Activated naive CD8-positive, alpha-beta T cell treated with anti-CD3 and anti-CD28 coated beads, Interleukin-2, amount 10 ng/mL, durations not matched to agents 7 days and 5 days (primary cell): Measurements from ENCODE around the gene OTOF. TPM values are rescaled to one million over a fixed set of nuclear protein-coding genes. Genes with fewer than 3 reads are reported as not detected.

ENCODE experiments used
- ATAC-seq: fragments of 150-1000 bp; cut with Tn5 transposase; one replicate; pipeline ENCODE4 v1.10.0; 2021; ENCODE audit warnings: low read depth, moderate library complexity
- POLR2A ChIA-PET: fragments of 350-600 bp; sonication (Branson Sonifier 250); formaldehyde crosslinking; loops from one replicate; lab custom pipeline; 2021; ENCODE audit warnings: antibody characterized with exemption; lab: Charles Lee
- DNase-seq: peaks from one replicate; pipeline ENCODE4 v3.0.0; 2021
- H3K27ac Mint-ChIP-seq: one replicate; pipeline ENCODE4 v1.8.0; 2022; ENCODE audit warnings: mild to moderate bottlenecking, mixed read lengths
- H3K27me3 Mint-ChIP-seq: one replicate; pipeline ENCODE4 v1.8.0; 2022; ENCODE audit warnings: mild to moderate bottlenecking, moderate library complexity, mixed read lengths
- H3K36me3 Mint-ChIP-seq: one replicate; pipeline ENCODE4 v1.8.0; 2021; ENCODE audit warnings: mild to moderate bottlenecking, mixed read lengths
- H3K4me1 Mint-ChIP-seq: one replicate; pipeline ENCODE4 v1.8.0; 2021; ENCODE audit warnings: mixed read lengths
- H3K4me3 Mint-ChIP-seq: one replicate; pipeline ENCODE4 v1.8.0; 2022; ENCODE audit warnings: mild to moderate bottlenecking, moderate library complexity, mixed read lengths
- H3K9me3 Mint-ChIP-seq: one replicate; pipeline ENCODE4 v1.8.0; 2021; ENCODE audit warnings: mixed read lengths
- total RNA-seq, 2 experiments: library from RNA; stranded (reverse); gene quantifications; one replicate each; pipeline ENCODE4 v1.2.3, GENCODE V29; 2021

The OTOF gene
- total RNA-seq, 2 experiments from 2014 or later, result 58.0 to 59.9 TPM

DNA sequence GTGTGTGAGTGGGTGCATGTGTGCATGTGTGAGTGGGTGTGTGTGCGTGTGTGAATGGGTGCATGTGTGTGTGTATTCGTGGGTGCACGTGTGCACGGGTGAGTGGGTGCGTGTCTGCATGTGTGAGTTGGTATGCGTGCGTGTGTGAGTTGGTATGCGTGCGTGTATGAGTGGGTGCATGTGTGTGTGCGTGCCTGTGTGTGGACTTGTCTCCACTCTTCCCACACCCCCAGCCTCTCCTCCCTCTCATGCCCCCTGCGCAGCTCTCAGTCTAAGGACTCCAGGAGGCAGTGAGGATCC, 5.1 kb upstream of the OTOF start:
- Mint-ChIP-seq H3K27me3 (peaks cover 2% of the 10 kb centered on the region), H3K4me1 (peaks cover 21% of the 10 kb centered on the region), H3K9me3 (no peaks in the 10 kb centered on the region), H3K36me3 (no peaks in the 10 kb centered on the region), H3K4me3 (no peak overlapping the region), H3K27ac (no peak overlapping the region)
- POLR2A ChIA-PET, result no interaction called here
- ATAC-seq (no peak), DNase-seq (no peak)

DNA sequence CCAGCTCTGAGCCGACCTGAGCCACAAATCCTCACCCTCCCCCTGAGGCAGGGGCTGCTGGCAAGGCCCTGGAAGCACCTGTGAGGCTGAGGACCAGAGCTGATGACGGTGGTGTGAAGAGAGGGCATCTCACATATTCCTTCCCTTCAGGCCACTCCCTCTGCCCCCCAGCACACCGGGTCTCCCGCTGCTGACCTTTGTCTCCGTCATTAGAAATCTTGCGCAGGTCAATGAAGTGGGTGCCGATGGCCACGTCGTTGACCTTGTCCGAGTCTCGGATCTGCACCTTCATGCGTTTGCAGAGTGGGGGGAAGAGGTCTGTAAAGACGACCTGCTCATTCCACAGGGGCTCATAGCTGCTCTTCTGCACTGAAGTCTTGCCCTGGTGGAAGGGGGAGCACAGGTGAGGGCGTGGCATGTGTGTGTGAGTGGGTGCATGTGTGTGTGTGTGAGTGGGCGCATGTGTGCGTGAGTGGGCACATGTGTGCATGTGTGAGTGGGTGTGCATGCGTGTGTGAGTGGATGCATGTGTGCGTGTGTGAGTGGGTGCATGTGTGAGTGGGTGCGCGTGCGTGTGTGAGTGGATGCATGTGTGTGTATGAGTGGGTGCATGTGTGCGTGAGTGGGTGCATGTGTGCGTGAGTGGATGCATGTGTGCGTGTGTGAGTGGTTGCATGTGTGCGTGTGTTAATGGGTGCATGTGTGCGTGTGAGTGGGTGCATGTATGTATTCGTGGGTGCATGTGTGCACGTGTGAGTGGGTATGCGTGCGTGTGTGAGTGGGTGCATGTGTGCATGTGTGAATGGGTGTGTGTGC, 4.5 kb upstream of the OTOF start:
- Mint-ChIP-seq H3K27ac (peak overlapping the region; percentile 1), H3K36me3 (peaks cover 2% of the 10 kb centered on the region), H3K9me3 (no peaks in the 10 kb centered on the region), H3K4me3 (no peak overlapping the region), H3K27me3 (peaks cover 2% of the 10 kb centered on the region), H3K4me1 (peaks cover 20% of the 10 kb centered on the region)
- POLR2A ChIA-PET, result no interaction called here
- ATAC-seq (no peak), DNase-seq (no peak)

DNA sequence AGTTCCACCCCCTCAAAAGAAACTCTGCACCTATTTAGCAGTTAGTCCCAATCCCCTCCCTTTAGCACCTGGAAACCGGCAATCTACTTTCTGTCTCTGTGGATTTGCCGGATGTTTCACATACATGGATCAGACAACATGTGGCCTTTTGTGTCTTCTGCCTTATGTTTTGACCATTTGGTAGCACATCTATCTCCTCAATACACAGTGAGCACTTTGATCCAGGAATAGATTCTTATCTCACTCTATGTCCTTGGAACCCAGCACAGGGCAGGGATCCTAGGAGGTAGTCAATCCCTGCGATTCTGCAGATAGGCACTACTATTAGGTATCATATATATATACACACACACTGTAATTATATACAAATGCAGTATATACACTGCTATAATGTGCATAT, 3.8 kb upstream of the OTOF start:
- ATAC-seq (no peak), DNase-seq (no peak)
- peaks cover 2% of the 10 kb centered on the region for H3K36me3 Mint-ChIP-seq
- no peaks in the 10 kb centered on the region for H3K9me3 Mint-ChIP-seq
- no peak overlapping the region for H3K27ac Mint-ChIP-seq
- no peak overlapping the region for H3K4me3 Mint-ChIP-seq
- POLR2A ChIA-PET, result interaction anchor here (0.5 kb wide), 1 partner anchor 1907 kb away, joined by 5 read pairs; no protein-coding TSS in a partner anchor
- peaks cover 14% of the 10 kb centered on the region for H3K4me1 Mint-ChIP-seq
- peaks cover 2% of the 10 kb centered on the region for H3K27me3 Mint-ChIP-seq

DNA sequence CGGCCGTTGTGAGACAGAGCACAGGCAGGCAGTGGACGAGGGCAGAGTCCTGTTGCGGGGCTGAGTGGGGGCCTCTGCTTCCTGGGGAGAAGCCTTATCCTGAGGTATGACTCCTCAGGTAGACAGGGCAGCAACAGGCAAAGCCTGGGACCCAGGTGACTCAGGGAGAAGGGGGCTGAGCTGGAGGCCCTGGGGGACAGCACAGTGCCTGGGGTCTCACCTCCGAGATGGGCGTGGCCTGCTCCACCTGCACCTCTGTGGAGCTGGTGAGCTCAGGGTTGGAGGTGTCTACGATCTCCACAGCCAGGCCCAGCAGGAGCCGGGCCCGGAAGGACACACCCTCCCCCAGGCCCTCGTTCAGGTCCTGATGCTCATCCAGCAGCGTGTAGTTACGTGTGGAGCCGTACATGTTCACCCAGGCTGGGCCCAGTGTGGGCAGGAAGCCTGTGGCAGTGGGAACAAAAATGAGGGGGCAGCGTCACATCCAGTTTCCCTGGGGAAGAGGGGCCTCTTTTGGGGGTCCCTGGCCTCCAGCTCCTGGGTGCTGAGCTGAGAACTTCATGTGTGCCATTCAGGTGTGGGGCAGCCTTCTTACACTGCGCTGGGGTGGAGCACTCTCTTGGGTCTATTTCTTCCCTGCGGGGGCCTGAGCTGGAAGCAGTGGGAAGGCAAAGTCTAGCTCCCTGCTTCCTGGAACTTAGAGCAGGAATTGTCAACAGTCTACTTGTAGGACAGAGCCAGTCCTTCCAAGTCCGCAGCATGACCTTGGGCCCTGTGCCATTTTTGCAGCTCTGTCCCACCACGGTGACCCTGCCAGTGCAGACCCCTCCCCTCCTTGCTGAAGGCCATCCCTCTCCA, 2.9 kb upstream of the OTOF start:
- POLR2A ChIA-PET, result interaction anchor here (0.5 kb wide), 1 partner anchor 1908 kb away, joined by 5 read pairs; no protein-coding TSS in a partner anchor
- H3K36me3 Mint-ChIP-seq, result peaks cover 2% of the 10 kb centered on the region
- H3K4me1 Mint-ChIP-seq, result peaks cover 11% of the 10 kb centered on the region
- no peak for DNase-seq
- no peaks in the 10 kb centered on the region for H3K9me3 Mint-ChIP-seq
- no peak for ATAC-seq
- no peak overlapping the region for H3K4me3 Mint-ChIP-seq
- no peak overlapping the region for H3K27ac Mint-ChIP-seq
- peaks cover 2% of the 10 kb centered on the region for H3K27me3 Mint-ChIP-seq

DNA sequence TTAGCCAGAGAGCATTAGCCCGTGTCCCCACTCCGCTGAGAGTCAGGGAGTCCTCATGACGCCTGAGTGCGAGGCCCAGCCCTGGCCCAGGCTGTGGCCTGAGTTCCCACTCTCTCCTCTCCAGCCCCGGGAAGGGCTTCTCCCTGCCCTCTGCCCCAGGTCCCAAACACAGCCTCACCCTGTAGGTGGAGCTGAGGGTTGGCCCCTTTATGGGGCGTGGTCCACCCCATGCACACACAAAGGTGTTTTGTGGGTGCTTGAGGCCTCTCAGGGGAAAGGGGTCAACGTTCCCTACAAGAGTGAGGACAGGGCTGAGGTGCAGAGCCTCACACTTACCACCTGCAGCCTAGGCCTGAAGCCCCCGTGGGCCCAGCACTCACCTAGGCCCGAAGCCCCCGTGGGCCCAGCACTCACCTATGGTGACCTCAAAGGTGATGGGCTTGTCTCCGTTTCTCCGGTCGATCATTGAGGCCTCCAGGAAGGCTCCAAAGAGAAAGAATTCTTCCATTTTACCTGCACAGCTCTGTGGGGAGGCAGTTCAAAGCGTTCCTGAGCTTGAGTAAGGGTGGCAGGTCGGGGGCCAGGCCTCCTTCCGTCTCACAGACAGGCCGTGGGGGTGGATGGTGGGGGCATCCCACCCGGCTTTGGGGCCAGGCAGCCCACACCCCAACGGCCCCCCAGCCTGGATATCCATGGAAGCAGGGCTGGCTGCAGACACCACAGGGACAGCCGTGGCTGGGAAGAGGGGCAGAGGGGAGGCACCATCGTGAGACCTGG, 2.1 kb upstream of the OTOF start:
- DNase-seq, result no peak
- ATAC-seq, result no peak

DNA sequence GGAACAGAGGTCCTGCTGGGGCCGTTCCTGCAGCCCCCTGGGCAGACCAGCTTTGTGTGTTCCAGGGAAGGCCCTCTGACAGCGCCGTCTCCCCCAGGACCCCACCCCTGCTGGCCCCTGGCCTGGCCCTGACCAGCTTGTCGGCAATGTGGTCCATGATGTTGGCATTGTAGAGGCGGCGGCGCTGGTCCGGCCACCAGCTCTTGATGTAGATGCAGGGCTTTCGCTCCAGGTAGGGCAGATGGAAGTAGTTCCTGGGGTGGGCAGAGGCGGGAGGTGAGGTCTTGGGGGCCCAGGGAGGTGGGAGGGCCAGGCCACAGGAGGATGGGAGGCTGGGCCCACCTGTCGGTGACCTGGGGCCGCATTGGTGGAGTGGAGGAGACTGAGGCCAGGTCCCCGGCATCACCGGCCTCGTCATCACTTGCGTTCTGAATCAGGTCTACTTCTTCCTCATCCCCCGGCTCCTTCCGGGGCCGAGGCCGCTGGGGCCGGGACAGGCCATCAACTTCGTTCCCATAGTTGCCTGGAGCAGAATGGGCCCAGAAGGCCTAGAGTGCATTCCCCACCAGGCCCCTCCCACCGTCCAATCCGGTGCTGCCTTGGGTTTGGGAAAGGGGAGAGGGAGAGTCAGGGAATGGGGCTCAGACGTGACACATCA, 1.3 kb upstream of the OTOF start:
- Mint-ChIP-seq H3K27me3 (peaks cover 2% of the 10 kb centered on the region), H3K36me3 (peaks cover 2% of the 10 kb centered on the region)
- POLR2A ChIA-PET, result interaction anchor here (1.6 to 2.6 kb wide), 4 partner anchors 8 to 25 kb away, joined by 5 to 18 read pairs (median 6); no protein-coding TSS in a partner anchor

More for the DNA sequence above, 2.1 kb upstream of the OTOF start:
- peaks cover 2% of the 10 kb centered on the region for H3K36me3 Mint-ChIP-seq
- no peaks in the 10 kb centered on the region for H3K9me3 Mint-ChIP-seq
- peaks cover 9% of the 10 kb centered on the region for H3K4me1 Mint-ChIP-seq
- peaks cover 2% of the 10 kb centered on the region for H3K27me3 Mint-ChIP-seq
- POLR2A ChIA-PET, result no interaction called here
- no peak overlapping the region for H3K4me3 Mint-ChIP-seq
- H3K27ac Mint-ChIP-seq, result no peak overlapping the region

DNA sequence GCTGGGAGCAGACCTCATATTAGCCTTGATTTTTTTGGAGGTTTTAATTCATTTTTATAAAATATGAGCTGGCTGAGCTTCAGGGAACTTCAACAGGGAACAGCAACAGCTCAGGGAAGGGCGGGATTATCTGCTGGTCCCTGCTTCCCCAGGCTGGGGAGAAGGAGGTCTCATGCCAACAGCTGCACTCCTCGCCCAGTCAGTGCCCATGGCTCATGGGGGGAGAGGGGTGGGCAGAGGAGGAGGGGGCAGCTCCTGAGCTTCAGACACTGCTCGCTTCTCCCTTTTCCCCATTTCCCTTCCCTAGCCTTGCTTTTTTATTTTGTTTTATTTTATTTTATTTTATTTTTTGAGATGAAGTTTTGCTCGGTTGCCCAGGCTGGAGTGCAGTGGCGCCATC, 442 bp upstream of the OTOF start:
- no peaks in the 10 kb centered on the region for H3K9me3 Mint-ChIP-seq
- no peak for ATAC-seq
- peak overlapping the region; percentile 89 for H3K4me3 Mint-ChIP-seq
- peaks cover 9% of the 10 kb centered on the region for H3K4me1 Mint-ChIP-seq
- peaks cover 2% of the 10 kb centered on the region for H3K36me3 Mint-ChIP-seq
- peak overlapping the region; percentile 92 for H3K27ac Mint-ChIP-seq
- DNase-seq, result no peak
- POLR2A ChIA-PET, result interaction anchor here (1.4 to 2.6 kb wide), 7 partner anchors 9 to 132 kb away, joined by 4 to 20 read pairs (median 6); partner anchors contain the start of genes ADGRF3 and SELENOI
- no peaks in the 10 kb centered on the region for H3K27me3 Mint-ChIP-seq

More for the DNA sequence above, 1.3 kb upstream of the OTOF start:
- Mint-ChIP-seq H3K27ac (peak overlapping the region; percentile 48), H3K4me1 (peaks cover 9% of the 10 kb centered on the region), H3K9me3 (no peaks in the 10 kb centered on the region), H3K4me3 (no peak overlapping the region)
- ATAC-seq (no peak), DNase-seq (no peak)

DNA sequence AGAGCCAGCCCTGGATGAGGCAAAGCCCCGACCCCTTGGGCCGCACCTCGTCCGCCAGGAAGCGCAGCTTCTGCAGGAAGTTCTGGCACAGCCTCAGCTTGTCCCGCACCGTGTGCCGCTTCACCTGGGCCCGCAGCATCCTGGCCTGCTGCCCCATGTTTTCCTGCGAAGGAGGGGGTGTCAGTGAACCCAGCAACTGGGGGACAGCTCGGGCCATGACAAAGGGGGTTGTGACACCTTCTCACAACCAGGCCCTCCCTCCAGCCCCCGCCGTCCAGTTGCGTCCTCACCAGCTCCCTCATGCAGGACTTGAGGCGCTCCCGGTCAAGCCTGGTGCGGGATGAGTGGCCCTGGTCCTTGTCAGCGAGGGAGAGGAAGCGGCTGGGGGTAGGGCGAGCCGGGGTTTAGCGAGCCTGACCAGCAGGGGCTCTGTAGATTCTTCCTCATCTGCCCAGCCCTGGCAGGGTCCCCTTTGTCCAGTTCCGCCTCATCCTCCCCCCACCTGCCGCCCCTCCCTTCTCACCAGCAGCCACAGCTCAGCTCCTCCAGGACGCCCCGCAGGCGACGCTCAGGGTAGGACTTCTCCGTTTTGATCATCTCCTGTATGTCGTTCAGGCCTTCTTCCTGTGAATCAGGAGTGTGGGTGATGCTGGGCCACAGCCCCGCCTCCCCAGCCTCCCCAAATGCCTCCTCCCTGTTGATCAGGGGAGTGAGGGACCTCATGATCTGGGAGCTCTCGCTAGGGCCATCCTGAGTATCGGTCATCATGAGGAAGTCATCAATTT, 606 bp downstream of the OTOF start:
- Mint-ChIP-seq H3K27me3 (no peaks in the 10 kb centered on the region), H3K9me3 (no peaks in the 10 kb centered on the region), H3K4me3 (peak overlapping the region; percentile 89), H3K4me1 (peaks cover 9% of the 10 kb centered on the region), H3K27ac (peak overlapping the region; percentile 92), H3K36me3 (peaks cover 5% of the 10 kb centered on the region)
- ATAC-seq, result peak; percentile 91
- POLR2A ChIA-PET, result interaction anchor here (0.6 to 2.6 kb wide), 10 partner anchors 8 to 131 kb away, joined by 4 to 20 read pairs (median 6); partner anchors contain the start of genes ADGRF3 and SELENOI
- DNase-seq, result peak; percentile 61

DNA sequence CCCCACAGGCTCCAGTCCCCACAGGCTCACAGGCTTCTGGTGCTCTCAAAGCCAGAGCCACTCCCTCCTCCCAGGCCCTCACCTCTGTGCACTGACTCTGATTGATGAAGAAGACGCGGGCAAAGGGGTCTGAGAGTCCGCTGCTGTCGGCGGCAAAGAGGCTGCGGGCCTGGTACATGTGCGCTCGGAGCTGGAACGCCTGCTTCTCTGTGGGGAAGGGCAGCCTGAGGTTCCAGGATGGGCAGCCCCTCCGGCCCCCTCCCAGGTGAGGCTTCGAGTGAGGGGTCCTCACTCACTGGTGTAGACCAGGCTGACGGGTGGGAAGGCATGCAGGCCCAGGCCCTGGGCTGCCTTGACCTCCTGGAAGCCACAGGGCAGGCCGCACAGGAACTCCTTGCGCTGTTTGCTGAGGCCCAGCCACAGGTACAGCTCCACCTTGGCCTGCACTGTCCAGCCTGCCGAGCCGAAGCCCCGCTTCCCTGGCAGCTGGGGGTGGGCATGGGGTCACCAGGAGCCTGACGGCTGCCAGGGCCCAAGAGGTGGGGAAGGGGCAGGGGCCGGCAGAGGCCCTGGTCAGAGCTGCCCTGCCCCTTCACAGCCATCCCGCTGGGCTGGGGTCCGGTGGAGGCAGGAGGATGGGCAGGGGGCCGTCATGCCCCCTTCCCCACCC, 2.0 kb downstream of the OTOF start:
- ATAC-seq, result no peak
- Mint-ChIP-seq H3K36me3 (peaks cover 15% of the 10 kb centered on the region), H3K27me3 (no peaks in the 10 kb centered on the region), H3K27ac (no peak overlapping the region), H3K9me3 (peaks cover 2% of the 10 kb centered on the region), H3K4me1 (peaks cover 15% of the 10 kb centered on the region), H3K4me3 (no peak overlapping the region)
- POLR2A ChIA-PET, result interaction anchor here (1.1 to 1.7 kb wide), 3 partner anchors 16 to 21 kb away, joined by 3 to 6 read pairs (median 6); no protein-coding TSS in a partner anchor
- no peak for DNase-seq

DNA sequence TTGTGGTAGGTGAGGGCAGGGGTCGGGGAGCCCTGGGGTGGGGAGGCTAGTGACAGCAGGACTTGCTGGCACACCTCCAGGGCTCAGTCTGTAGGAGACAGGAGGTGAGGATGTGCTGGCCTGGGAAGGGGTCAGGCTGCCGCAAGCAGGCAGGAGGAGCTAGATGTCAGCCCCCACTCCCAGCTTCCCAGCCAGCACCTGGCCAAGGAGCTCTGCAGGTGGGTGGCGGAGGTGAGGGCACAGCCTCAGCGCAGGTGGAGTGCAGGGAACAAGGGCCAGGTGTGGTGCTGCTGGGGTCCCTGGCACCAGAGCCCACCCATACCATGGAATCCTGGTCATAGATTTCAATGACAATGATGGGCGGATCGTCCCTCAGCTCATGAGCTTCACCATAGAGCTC, 2.9 kb downstream of the OTOF start:
- Mint-ChIP-seq H3K4me3 (peak overlapping the region; percentile 0), H3K4me1 (peaks cover 15% of the 10 kb centered on the region), H3K27me3 (no peaks in the 10 kb centered on the region), H3K36me3 (peaks cover 23% of the 10 kb centered on the region), H3K27ac (peak overlapping the region; percentile 51), H3K9me3 (peaks cover 2% of the 10 kb centered on the region)
- DNase-seq (no peak), ATAC-seq (no peak)
- POLR2A ChIA-PET, result interaction anchor here (1.2 to 1.7 kb wide), 2 partner anchors 15 to 17 kb away, joined by 3 to 6 read pairs; no protein-coding TSS in a partner anchor

DNA sequence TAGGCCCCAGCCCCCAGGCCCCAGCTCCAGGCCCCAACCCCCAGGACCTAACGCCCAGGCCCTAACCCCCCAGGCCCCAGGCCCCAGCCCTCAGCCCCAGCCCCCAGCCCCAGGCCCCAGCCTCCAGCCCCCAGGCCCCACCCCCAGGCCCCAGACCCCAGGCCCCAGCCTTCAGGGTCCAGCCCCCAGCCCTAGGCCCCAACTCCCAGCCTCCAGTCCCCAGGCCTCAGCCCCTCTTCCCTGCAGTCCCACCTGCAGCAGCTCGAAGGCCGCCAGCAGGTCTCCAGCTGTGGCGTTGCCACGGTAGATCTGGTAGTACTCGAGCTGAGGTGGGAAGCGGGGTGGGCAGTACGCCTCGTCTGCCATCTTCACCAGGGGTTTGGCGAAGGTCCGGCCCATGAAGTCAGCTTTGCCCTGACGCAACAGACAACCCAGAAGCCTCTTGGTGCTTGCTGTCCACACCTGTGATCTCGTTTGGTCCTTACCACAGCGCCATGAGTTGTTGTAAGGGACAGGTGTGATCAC, 3.6 kb downstream of the OTOF start:
- Mint-ChIP-seq H3K27me3 (no peaks in the 10 kb centered on the region), H3K9me3 (peaks cover 2% of the 10 kb centered on the region), H3K4me3 (no peak overlapping the region), H3K36me3 (peaks cover 29% of the 10 kb centered on the region), H3K4me1 (peaks cover 15% of the 10 kb centered on the region), H3K27ac (no peak overlapping the region)
- ATAC-seq, result no peak
- no peak for DNase-seq
- POLR2A ChIA-PET, result interaction anchor here (1.7 kb wide), 1 partner anchor 18 kb away, joined by 6 read pairs; no protein-coding TSS in a partner anchor
